ENCODE measurements around the gene CLECL1. TPM values are rescaled to one million over a fixed set of nuclear protein-coding genes. Genes with fewer than 3 reads are reported as not detected.
"Not testable (repeated sequence)": the region's sequence is repeated elsewhere in the genome, so short reads cannot be mapped to it uniquely, and the experiment has no call there.

The CLECL1 gene
- polyA plus RNA-seq, 1 donor from 2014 or later: 168 TPM

- H3K9me3 Mint-ChIP-seq: peaks cover 0 to 3% (median 2%) of the 10 kb centered on the region in 3 donors
- H3K4me3 Mint-ChIP-seq: peak overlapping the region; percentile 74 to 92 (median 88)
- peak overlapping the region; percentile 28 to 99 (median 95) for H3K27ac Mint-ChIP-seq
- peaks cover 2% of the 10 kb centered on the region for H3K27me3 Mint-ChIP-seq
- H3K4me1 Mint-ChIP-seq: peaks cover 47 to 61% (median 59%) of the 10 kb centered on the region in 3 donors
- no peaks in the 10 kb centered on the region for H3K36me3 Mint-ChIP-seq
Observed at GRCh38 chr12:9740106-9740750, 7.3 kb upstream of the CLECL1 start.

GRCh38 chr12:9739404-9740105 is 6.7 kb upstream of the CLECL1 start:
- not testable (repeated sequence) for H3K9me3 Mint-ChIP-seq, H3K27me3 Mint-ChIP-seq, H3K36me3 Mint-ChIP-seq
- H3K27ac Mint-ChIP-seq: peak overlapping the region; percentile 28 to 99 (median 95)
- H3K4me3 Mint-ChIP-seq: peak overlapping the region in 2 of 4 donors; percentile 74 to 90
- peaks cover 41 to 57% (median 55%) of the 10 kb centered on the region in 3 donors for H3K4me1 Mint-ChIP-seq

GRCh38 chr12:9738905-9739304 is 6.0 kb upstream of the CLECL1 start:
- H3K27ac Mint-ChIP-seq: peak overlapping the region in 1 of 3 donors; percentile 22
- peaks cover 41 to 60% (median 58%) of the 10 kb centered on the region in 3 donors for H3K4me1 Mint-ChIP-seq
- H3K27me3 Mint-ChIP-seq, H3K9me3 Mint-ChIP-seq, H3K36me3 Mint-ChIP-seq: not testable (repeated sequence)
- H3K4me3 Mint-ChIP-seq: peak overlapping the region in 3 of 4 donors; percentile 31 to 59 (median 58)

GRCh38 chr12:9736936-9737705 is 4.2 kb upstream of the CLECL1 start:
- Mint-ChIP-seq H3K27me3 (no peaks in the 10 kb centered on the region), H3K27ac (peak overlapping the region; percentile 40 to 92 (median 47)), H3K4me3 (peak overlapping the region; percentile 38 to 85 (median 70)), H3K36me3 (no peaks in the 10 kb centered on the region), H3K9me3 (peaks cover 0 to 3% (median 2%) of the 10 kb centered on the region in 3 donors), H3K4me1 (peaks cover 43 to 52% (median 48%) of the 10 kb centered on the region in 3 donors)

- Mint-ChIP-seq H3K36me3 (no peaks in the 10 kb centered on the region), H3K27ac (peak overlapping the region in 2 of 3 donors; percentile 2 to 6), H3K4me3 (peak overlapping the region; percentile 5 to 76 (median 38)), H3K4me1 (peaks cover 33 to 43% (median 41%) of the 10 kb centered on the region in 3 donors), H3K9me3 (peaks cover 0 to 3% (median under 1%) of the 10 kb centered on the region in 3 donors), H3K27me3 (no peaks in the 10 kb centered on the region)
Observed at GRCh38 chr12:9735601-9736000, 2.7 kb upstream of the CLECL1 start.

GRCh38 chr12:9731797-9732196 is 1.1 kb downstream of the CLECL1 start:
- peak overlapping the region; percentile 95 to 97 (median 96) for H3K4me3 Mint-ChIP-seq
- H3K36me3 Mint-ChIP-seq: peaks cover 2% of the 10 kb centered on the region
- peaks cover 0 to 3% (median 0%) of the 10 kb centered on the region in 3 donors for H3K9me3 Mint-ChIP-seq
- H3K27me3 Mint-ChIP-seq: no peaks in the 10 kb centered on the region
- peak overlapping the region; percentile 92 to 93 (median 93) for H3K27ac Mint-ChIP-seq
- peaks cover 30 to 33% (median 31%) of the 10 kb centered on the region in 3 donors for H3K4me1 Mint-ChIP-seq

- H3K36me3 Mint-ChIP-seq: peaks cover 2% of the 10 kb centered on the region
- peak overlapping the region; percentile 92 to 93 (median 93) for H3K27ac Mint-ChIP-seq
- H3K4me1 Mint-ChIP-seq: peaks cover 26 to 32% (median 28%) of the 10 kb centered on the region in 3 donors
- H3K4me3 Mint-ChIP-seq: peak overlapping the region; percentile 95 to 97 (median 96)
- H3K27me3 Mint-ChIP-seq: no peaks in the 10 kb centered on the region
- H3K9me3 Mint-ChIP-seq: peaks cover 0 to 3% (median 0%) of the 10 kb centered on the region in 3 donors
Observed at GRCh38 chr12:9731393-9731792, 1.5 kb downstream of the CLECL1 start.

- Mint-ChIP-seq H3K36me3 (peaks cover 3% of the 10 kb centered on the region), H3K27ac (peak overlapping the region; percentile 92 to 93 (median 93)), H3K4me3 (peak overlapping the region; percentile 95 to 97 (median 96)), H3K9me3 (peaks cover 0 to under 1% (median 0%) of the 10 kb centered on the region in 3 donors), H3K4me1 (peaks cover 25 to 31% (median 30%) of the 10 kb centered on the region in 3 donors), H3K27me3 (no peaks in the 10 kb centered on the region)
Observed at GRCh38 chr12:9730591-9730990, 2.3 kb downstream of the CLECL1 start.

- Mint-ChIP-seq H3K4me3 (peak overlapping the region; percentile 95 to 97 (median 96)), H3K36me3 (peaks cover 4% of the 10 kb centered on the region), H3K27me3 (no peaks in the 10 kb centered on the region), H3K4me1 (peaks cover 29 to 35% (median 30%) of the 10 kb centered on the region in 3 donors), H3K27ac (peak overlapping the region; percentile 83 to 93 (median 92)), H3K9me3 (no peaks in the 10 kb centered on the region)
Observed at GRCh38 chr12:9730011-9730410, 2.9 kb downstream of the CLECL1 start.

- Mint-ChIP-seq H3K27ac (peak overlapping the region in 2 of 3 donors; percentile 83), H3K27me3 (no peaks in the 10 kb centered on the region), H3K4me1 (peaks cover 35 to 43% (median 35%) of the 10 kb centered on the region in 3 donors), H3K9me3 (no peaks in the 10 kb centered on the region), H3K4me3 (peak overlapping the region; percentile 95 to 97 (median 96)), H3K36me3 (peaks cover 4% of the 10 kb centered on the region)
Observed at GRCh38 chr12:9729082-9729481, 3.8 kb downstream of the CLECL1 start.

- H3K36me3 Mint-ChIP-seq: peaks cover 7% of the 10 kb centered on the region
- H3K27me3 Mint-ChIP-seq: no peaks in the 10 kb centered on the region
- peaks cover 35 to 42% (median 36%) of the 10 kb centered on the region in 3 donors for H3K4me1 Mint-ChIP-seq
- peak overlapping the region in 2 of 3 donors; percentile 65 to 90 for H3K27ac Mint-ChIP-seq
- H3K4me3 Mint-ChIP-seq: peak overlapping the region; percentile 80 to 91 (median 82)
- H3K9me3 Mint-ChIP-seq: no peaks in the 10 kb centered on the region
Observed at GRCh38 chr12:9727813-9728212, 5.1 kb downstream of the CLECL1 start.

- peak overlapping the region; percentile 85 to 94 (median 86) for H3K27ac Mint-ChIP-seq
- no peaks in the 10 kb centered on the region for H3K9me3 Mint-ChIP-seq
- peak overlapping the region; percentile 3 to 88 (median 72) for H3K4me3 Mint-ChIP-seq
- peaks cover 11% of the 10 kb centered on the region for H3K36me3 Mint-ChIP-seq
- peaks cover 52 to 59% (median 57%) of the 10 kb centered on the region in 3 donors for H3K4me1 Mint-ChIP-seq
- H3K27me3 Mint-ChIP-seq: no peaks in the 10 kb centered on the region
Observed at GRCh38 chr12:9725213-9725870, 7.6 kb downstream of the CLECL1 start.

- H3K4me3 Mint-ChIP-seq: peak overlapping the region; percentile 69 to 85 (median 74)
Observed at GRCh38 chr12:9724023-9724422, 8.9 kb downstream of the CLECL1 start.

More at GRCh38 chr12:9724023-9724422, 8.9 kb downstream of the CLECL1 start:
- Mint-ChIP-seq H3K9me3 (no peaks in the 10 kb centered on the region), H3K27me3 (no peaks in the 10 kb centered on the region), H3K36me3 (peaks cover 15% of the 10 kb centered on the region), H3K4me1 (peaks cover 51 to 65% (median 61%) of the 10 kb centered on the region in 3 donors), H3K27ac (peak overlapping the region; percentile 85 to 94 (median 86))

Data from IgD-negative memory B cell (primary cell).